NAMALWA (cell line): ENCODE data around the gene ARMC2.
"Not testable (repeated sequence)": the region's sequence is repeated elsewhere in the genome, so short reads cannot be mapped to it uniquely, and the experiment has no call there.

Experiments
- DNase-seq: peaks from one replicate; pipeline ENCODE4 v3.0.0-alpha.2; 2015; ENCODE audit warnings: low spot score

The ARMC2 gene

GRCh38 chr6:108870357-108870756, 22.1 kb downstream of the ARMC2 start:
- no peak for DNase-seq

- no peak for DNase-seq
These were observed 23.9 kb downstream of the ARMC2 start for GRCh38 chr6:108872141-108872557.

GRCh38 chr6:108872575-108872974, 24.4 kb downstream of the ARMC2 start:
- no peak for DNase-seq

DNA sequence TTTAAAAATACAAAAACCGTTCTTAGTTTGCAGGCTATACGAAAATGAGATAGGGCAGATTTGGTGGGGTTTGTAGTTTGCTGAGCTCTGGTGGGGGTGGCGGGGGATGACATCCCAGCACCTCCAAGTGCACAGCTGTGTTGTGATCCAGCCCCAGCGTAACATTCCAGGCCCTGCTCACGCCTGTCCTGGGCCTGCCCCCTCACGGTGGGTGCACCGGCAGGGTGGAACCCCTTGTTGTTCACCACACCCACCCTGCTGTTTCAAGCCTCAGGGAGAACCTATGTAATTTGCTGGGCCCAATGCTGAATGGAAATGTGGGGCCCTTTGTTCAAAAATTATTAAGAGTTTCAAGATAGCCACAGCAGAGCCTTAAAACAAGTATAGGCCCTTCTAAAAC, 25.0 kb downstream of the ARMC2 start:
- no peak for DNase-seq

GRCh38 chr6:108873971-108874370, 25.7 kb downstream of the ARMC2 start:
- no peak for DNase-seq

DNA sequence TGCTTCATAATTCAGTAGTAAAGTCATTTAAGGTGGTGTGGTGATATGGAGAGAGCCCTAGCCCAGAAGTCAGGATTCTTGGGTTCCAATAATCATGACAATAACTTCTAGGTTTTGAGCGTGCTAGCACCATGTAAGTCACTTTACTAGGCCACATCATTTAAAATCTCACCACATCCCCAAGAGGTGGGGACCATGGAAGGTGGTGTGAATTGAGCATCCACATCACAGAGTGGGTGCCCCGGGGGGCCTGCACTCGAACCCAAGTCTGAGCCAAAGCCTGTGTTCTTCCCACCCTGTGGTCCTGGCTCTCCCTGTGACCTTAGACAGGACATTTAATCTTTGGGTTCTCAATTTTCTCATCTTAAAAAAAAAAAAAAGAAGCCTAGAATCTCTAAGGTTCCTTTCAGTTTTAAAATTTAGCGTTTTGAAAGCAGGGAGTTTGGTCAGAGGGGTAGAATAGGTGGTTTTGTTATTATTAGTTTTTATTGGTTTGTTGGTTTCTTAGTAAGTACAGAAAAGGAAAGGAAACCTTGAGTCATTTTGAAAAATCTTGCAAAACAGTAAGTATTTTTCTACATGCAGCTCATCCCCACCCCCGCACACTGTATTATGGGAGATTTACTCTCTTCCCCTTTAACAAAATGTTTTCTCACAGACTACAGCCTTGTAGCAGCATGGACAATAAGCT, 26.4 kb downstream of the ARMC2 start:
- no peak for DNase-seq

- DNase-seq = no peak
These were observed 26.9 kb downstream of the ARMC2 start for GRCh38 chr6:108875161-108875555.

GRCh38 chr6:108877046-108877751, 29.0 kb downstream of the ARMC2 start:
- no peak for DNase-seq

DNA sequence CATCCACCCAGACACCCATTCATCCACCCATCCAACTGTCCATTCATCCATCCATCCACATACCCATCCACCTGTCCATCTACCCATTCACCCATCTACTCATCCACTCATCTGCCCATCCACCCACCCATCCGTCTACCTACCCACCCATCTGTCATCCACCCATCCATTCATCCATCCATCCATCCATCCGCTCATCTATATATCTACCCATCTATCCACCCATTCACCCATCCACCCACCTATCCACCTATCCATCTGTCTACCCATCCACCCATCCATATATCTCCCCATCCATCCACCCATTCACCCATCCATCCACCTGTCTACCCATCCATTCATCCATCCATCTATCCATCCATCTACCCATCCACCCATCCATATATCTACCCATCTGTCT, 30.7 kb downstream of the ARMC2 start:
- no peak for DNase-seq

GRCh38 chr6:108883172-108883571, 35.0 kb downstream of the ARMC2 start:
- no peak for DNase-seq

- DNase-seq = no peak
These were observed 36.2 kb downstream of the ARMC2 start for GRCh38 chr6:108884211-108885059.

GRCh38 chr6:108888052-108888451, 39.8 kb downstream of the ARMC2 start:
- no peak for DNase-seq

DNA sequence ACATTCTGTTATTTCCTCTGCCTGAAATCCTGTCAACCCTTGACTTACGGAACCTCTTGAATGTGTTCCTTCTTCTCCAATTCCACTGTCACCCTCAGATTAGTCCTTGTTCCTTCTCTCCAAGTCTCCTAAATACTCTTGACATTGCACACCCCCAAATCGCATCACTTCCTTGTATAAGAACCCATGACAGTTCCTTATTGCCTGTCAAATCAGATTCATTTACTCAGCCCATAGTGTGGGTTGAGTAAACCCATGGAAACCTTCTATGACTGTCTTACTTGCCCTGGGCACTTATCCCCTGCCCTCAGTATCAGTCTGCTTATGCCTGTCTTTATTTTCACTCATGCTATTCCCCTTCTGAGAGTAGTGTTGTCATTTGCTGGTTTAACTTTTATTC, 40.5 kb downstream of the ARMC2 start:
- no peak for DNase-seq

DNA sequence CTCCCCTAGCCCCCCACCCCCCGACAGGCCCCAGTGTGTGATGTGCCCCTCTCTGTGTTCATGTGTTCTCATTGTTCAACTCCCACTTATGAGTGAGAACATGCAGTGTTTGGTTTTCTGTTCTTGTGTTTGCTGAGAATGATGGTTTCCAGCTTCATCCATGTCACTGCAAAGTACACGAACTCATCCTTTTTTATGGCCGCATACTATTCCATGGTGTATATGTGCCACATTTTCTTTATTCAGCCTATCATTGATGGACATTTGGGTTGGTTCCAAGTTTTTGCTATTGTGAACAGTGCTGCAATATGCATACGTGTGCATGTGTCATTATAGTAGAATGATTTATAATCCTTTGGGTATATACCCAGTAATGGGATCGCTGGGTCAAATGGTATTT, 42.7 kb downstream of the ARMC2 start:
- DNase-seq = not testable (repeated sequence)

DNA sequence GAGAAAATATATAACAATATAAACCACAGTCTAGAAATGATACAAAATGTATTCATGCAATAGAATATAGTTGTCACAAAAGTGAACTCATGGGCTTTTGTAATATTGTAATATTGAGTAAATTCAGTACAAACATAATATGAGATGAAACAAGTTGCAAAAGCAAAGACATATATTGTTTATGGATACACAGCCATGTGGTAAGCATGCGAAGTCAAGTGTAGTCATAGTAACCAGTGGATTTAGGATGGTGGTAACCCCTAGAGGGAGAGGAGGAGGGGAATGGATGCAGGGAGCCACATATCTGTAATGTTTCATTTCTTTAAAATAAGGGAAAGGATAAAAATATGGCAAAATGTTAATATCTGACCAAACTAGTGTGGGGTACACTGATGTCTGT, 47.3 kb downstream of the ARMC2 start:
- DNase-seq = no peak

DNA sequence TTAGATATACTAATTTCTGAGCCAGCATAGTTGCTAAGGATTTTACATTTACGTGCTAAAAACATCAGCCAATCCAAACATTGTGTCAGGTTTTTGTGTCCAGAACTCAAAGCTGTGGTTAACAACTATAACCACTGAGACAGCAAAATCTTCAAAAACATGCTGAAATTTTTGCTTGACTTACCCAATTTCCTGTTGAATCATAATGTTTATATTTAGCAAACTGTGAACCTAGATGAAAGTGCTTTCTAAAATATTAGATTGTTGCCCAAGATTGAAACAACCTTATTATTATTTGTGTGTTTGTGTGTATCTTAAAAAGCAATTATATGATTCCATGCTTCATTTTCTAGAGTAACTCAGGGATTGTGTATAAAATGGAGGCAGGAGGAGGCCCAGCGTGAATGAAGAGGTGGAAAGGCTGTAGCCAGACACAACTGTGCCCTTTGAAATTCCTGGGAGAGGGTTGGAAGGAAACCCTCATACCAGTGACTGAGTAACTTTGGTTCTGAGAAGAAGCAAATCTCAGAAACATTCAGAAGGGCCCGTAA, 48.0 kb downstream of the ARMC2 start:
- DNase-seq = peak; percentile 27

DNA sequence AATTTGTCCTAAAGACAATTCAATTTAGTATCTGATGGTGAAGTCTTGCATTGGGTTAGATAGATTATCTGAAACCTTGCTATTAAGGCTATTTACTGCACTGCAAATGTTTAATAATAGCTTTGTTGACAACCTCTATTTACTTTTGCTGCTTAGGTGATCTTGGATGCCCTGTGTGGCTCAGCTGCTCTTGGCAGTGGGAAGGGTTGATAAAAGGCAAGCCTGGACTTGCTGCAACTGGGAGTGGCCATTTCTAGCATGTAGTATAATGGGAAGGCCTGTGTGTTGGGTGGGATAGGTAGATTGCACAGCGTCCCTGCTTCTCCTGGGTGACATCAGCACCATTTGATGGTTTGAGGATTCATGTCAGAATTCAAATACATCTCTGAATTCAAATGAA, 49.1 kb downstream of the ARMC2 start:
- DNase-seq = no peak

GRCh38 chr6:108902382-108902792, 54.2 kb downstream of the ARMC2 start:
- peak; percentile 26 for DNase-seq

GRCh38 chr6:108903796-108904195, 55.6 kb downstream of the ARMC2 start:
- DNase-seq = no peak

GRCh38 chr6:108904741-108905140, 56.5 kb downstream of the ARMC2 start:
- peak; percentile 37 for DNase-seq

DNA sequence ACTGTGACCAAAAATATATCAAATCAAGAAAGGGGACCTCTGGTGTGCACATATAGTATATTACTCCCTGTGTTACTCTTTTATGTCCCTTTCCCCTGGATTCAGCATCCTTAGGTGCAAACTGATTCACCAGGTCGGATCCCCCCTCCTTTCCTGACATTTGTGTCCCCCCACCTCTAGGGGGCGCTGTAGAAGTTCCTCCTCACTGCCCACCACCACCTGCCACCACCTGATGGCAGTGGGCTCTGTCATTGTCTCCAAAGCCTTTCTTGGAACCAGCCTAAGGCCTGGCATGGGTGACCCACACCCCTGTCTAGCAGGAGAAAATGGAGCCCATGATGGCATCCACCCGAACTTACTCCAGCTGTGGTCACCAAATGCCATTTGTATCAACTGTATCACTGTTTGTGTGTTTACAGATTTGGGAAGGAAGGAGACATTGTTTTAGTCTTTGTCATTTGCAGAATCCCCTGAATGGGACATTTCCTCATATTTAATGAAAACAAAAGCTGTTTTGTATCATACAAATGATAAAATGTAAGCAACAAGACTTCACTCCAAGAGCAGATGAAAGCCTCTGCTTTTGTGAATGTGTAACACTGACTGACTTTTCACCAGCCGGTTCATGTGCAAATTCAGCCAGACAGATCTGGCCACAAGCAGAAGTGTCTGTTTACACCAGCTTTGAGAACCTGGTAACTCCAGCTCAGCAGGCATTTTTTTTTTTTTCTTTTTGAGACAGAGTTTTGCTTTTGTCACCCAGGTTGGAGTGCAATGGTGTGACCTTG, 66.2 kb downstream of the ARMC2 start:
- peak; percentile 62 for DNase-seq

DNA sequence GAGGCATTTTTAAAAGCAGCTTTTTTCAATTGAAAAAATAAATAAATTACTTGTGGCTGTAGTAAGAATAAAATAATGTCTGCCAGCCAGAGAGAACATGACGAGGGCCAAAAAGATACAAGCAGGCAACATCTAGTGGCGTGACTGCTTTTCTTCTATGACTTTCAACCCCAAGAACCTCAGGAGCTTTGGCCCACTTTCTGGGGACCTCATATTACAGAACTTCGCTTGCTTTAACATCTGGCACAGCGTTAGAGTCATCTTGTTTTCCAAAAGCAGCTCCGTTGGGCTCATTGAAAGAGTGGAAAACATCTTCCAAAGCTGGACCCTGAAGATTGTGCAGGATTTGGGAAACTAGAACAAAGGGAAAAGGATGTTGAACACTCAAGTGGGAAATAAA, 67.0 kb downstream of the ARMC2 start:
- DNase-seq = no peak
